OCI-LY1 (cell line): ENCODE data around the gene HPCAL1.
A peak's percentile ranks its signal among the peaks of the same experiment; 100 is the strongest.

Experiments
- H2AFZ ChIP-seq: fragments of 200-600 bp; sonication (generic), shearing (Covaris generic); 2 replicates; pipeline ENCODE4 v1.6.0; 2014; ENCODE audit warnings: antibody characterized with exemption, mild to moderate bottlenecking, low read length
- H3F3A ChIP-seq: fragments of 200-600 bp; sonication (generic), shearing (Covaris generic); 2 replicates; pipeline ENCODE4 v1.6.0; 2014; ENCODE audit warnings: mild to moderate bottlenecking, antibody characterized with exemption, low read length, moderate library complexity; ENCODE audit not compliant: insufficient read depth
- H3K27ac ChIP-seq: fragments of 200-600 bp; sonication (generic); 2 replicates; pipeline ENCODE4 v1.5.1; 2014; ENCODE audit warnings: low read length, mixed run types, mild to moderate bottlenecking, low read depth; ENCODE audit not compliant: poor library complexity, severe bottlenecking
- H3K27me3 ChIP-seq: fragments of 200-600 bp; sonication (generic); 2 replicates; pipeline ENCODE4 v1.6.0; 2014; ENCODE audit warnings: antibody characterized with exemption, mild to moderate bottlenecking, low read length, moderate library complexity; ENCODE audit not compliant: insufficient read depth
- H3K36me3 ChIP-seq: fragments of 200-600 bp; sonication (generic); 2 replicates; pipeline ENCODE4 v1.6.1; 2014; ENCODE audit warnings: mild to moderate bottlenecking, antibody characterized with exemption, low read length, moderate library complexity, mixed read lengths; ENCODE audit not compliant: insufficient read depth
- H3K4me1 ChIP-seq: fragments of 200-600 bp; sonication (generic); 2 replicates; pipeline ENCODE4 v1.5.1; 2014; ENCODE audit warnings: mild to moderate bottlenecking, low read length, moderate library complexity; ENCODE audit not compliant: insufficient read depth, severe bottlenecking
- H3K4me2 ChIP-seq: fragments of 200-600 bp; sonication (generic), shearing (Covaris generic); 2 replicates; pipeline ENCODE4 v1.6.1; 2014; ENCODE audit warnings: low read length
- H3K4me3 ChIP-seq: fragments of 200-600 bp; sonication (generic); 2 replicates; pipeline ENCODE4 v1.5.1; 2014; ENCODE audit warnings: low read length, low read depth, mild to moderate bottlenecking, mixed read lengths; ENCODE audit not compliant: poor library complexity, severe bottlenecking
- H3K79me2 ChIP-seq: fragments of 200-600 bp; shearing (Covaris generic); 2 replicates; pipeline ENCODE4 v1.6.1; 2016; ENCODE audit warnings: mixed run types, low read length, mixed read lengths; ENCODE audit not compliant: insufficient read depth
- H3K9ac ChIP-seq: fragments of 200-600 bp; sonication (generic), shearing (Covaris generic); 2 replicates; pipeline ENCODE4 v1.6.1; 2014; ENCODE audit warnings: mild to moderate bottlenecking, low read length, mixed read lengths
- H3K9me2 ChIP-seq: fragments of 200-600 bp; sonication (generic), shearing (Covaris generic); 2 replicates; pipeline ENCODE4 v1.6.1; 2014; ENCODE audit warnings: low read depth, mild to moderate bottlenecking, low read length, mixed read lengths
- H3K9me3 ChIP-seq: fragments of 200-600 bp; shearing (Covaris generic); 2 replicates; pipeline ENCODE4 v1.6.1; 2014; ENCODE audit warnings: low read length, mixed read lengths
- H4K20me1 ChIP-seq: fragments of 200-600 bp; sonication (generic), shearing (Covaris generic); 2 replicates; pipeline ENCODE4 v1.6.0; 2016; ENCODE audit warnings: mild to moderate bottlenecking, low read length; ENCODE audit not compliant: insufficient read depth
- CTCF ChIP-seq: fragments of 200-600 bp; sonication (generic), shearing (Covaris generic); IDR thresholded peaks from 2 replicates; pipeline ENCODE4 v1.5.1; 2017; ENCODE audit warnings: mild to moderate bottlenecking, antibody characterized with exemption, low read length, moderate library complexity, mixed read lengths
- EZH2 ChIP-seq: fragments of 200-600 bp; sonication (generic), shearing (Covaris generic); IDR thresholded peaks from 2 replicates; pipeline ENCODE4 v1.8.0; 2017; ENCODE audit warnings: borderline replicate concordance, mixed run types, mild to moderate bottlenecking, antibody characterized with exemption, low read length, moderate library complexity, mixed read lengths

The HPCAL1 gene

GRCh38 chr2:10265329-10266132 lies 37.2 kb upstream of the HPCAL1 start:
- Histone ChIP-seq H3K36me3 (no peaks in the 10 kb centered on the region), H3K9me2 (no peaks in the 10 kb centered on the region), H3K27ac (no peak overlapping the region), H3K79me2 (no peaks in the 10 kb centered on the region), H3K4me3 (no peak overlapping the region), H3K4me2 (no peak overlapping the region), H3K4me1 (no peaks in the 10 kb centered on the region), H3K9me3 (no peaks in the 10 kb centered on the region), H4K20me1 (no peaks in the 10 kb centered on the region), H3K27me3 (peaks cover 5% of the 10 kb centered on the region), H3F3A (no peaks in the 10 kb centered on the region), H3K9ac (no peak overlapping the region), H2AFZ (no peak overlapping the region)
- TF ChIP-seq EZH2 (no peak), CTCF (no peak)

- Histone ChIP-seq H3K79me2 (no peaks in the 10 kb centered on the region), H3K9me2 (no peaks in the 10 kb centered on the region), H3K27me3 (peaks cover 5% of the 10 kb centered on the region), H3F3A (no peaks in the 10 kb centered on the region), H3K4me1 (no peaks in the 10 kb centered on the region), H3K36me3 (no peaks in the 10 kb centered on the region), H3K4me2 (no peak overlapping the region), H3K27ac (no peak overlapping the region), H3K9ac (no peak overlapping the region), H3K4me3 (no peak overlapping the region), H3K9me3 (no peaks in the 10 kb centered on the region), H2AFZ (no peak overlapping the region), H4K20me1 (no peaks in the 10 kb centered on the region)
- TF ChIP-seq CTCF (0 out of 2 replicates have a peak, but pooled peaks have one; percentile 5), EZH2 (no peak)
Measured at GRCh38 chr2:10266133-10266620, 36.5 kb upstream of the HPCAL1 start.

- no peaks in the 10 kb centered on the region for H3K36me3 ChIP-seq
- H3K9me2 ChIP-seq, result no peaks in the 10 kb centered on the region
- no peak overlapping the region for H3K9ac ChIP-seq
- H3K4me2 ChIP-seq, result no peak overlapping the region
- no peaks in the 10 kb centered on the region for H3K79me2 ChIP-seq
- no peaks in the 10 kb centered on the region for H3F3A ChIP-seq
- H3K9me3 ChIP-seq, result no peaks in the 10 kb centered on the region
- no peaks in the 10 kb centered on the region for H4K20me1 ChIP-seq
- no peaks in the 10 kb centered on the region for H3K4me1 ChIP-seq
- H3K27ac ChIP-seq, result no peak overlapping the region
- no peak overlapping the region for H2AFZ ChIP-seq
- TF ChIP-seq EZH2, result no peak
- TF ChIP-seq CTCF, result no peak
- H3K27me3 ChIP-seq, result peaks cover 5% of the 10 kb centered on the region; the same call in 1 of the 2 replicates
- no peak overlapping the region for H3K4me3 ChIP-seq
Measured at GRCh38 chr2:10267036-10267435, 35.7 kb upstream of the HPCAL1 start.
